ENCODE results near the gene CBFA2T3. TPM values are rescaled to one million over a fixed set of nuclear protein-coding genes. Genes with fewer than 3 reads are reported as not detected.
A peak's percentile ranks its signal among the peaks of the same experiment; 100 is the strongest.

Gene CBFA2T3
- total RNA-seq = 32.8 TPM

DNA sequence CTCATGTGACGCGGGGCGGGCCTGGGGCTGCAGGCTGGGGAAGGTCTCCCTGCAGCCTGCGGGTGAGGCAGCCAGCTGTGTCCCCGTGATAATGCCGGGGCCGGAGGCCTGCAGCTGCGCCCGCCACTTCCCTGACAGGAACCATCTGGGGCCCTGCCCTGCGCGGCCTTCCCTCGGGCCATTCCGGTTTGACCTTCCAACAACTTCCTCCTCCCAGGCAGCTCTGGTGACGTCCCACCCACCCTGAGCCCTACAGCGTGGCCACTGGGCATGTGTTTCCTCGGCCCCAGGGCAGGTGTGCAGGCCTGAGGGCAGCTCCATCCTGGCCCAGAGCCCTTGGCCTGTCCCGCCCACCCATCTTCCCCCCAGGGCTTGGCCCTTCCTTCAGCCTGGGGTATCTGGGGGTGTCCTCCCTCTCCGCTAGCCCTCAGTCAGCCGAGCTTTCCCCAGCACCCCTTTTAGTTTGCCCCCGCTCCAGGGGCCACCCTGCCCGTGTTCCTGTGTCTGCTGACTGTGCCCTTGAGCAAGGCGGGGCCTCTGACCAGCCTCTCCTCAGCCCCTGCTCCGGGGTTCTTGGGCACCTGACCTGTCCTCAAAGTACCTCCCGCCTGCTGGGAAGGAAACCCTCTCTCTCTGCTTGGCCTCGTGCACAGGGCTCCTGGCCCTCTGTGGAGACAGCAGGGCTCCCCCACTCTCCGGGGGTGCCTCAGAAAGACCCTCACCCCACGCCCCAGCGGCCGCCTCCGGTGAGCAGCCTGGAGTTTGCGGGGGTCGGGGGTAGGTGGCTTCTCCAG, at the start of gene CBFA2T3:
TSS of gene CBFA2T3 (minus strand) at position 190 of the 794 bp plus-strand sequence. CDS start 400 bp downstream, outside the sequence.
- intact Hi-C loops (cut with DNase I) = no loop called here
- Histone ChIP-seq H3K9me3 (no peaks in the 10 kb centered on the region), H3K4me3 (peak within 1 kb of the TSS in 1 of 2 donors; percentile 13), H3K27ac (no peak within 1 kb of the TSS), H3K36me3 (no peaks in the 10 kb centered on the region), H3K4me1 (no peaks in the 10 kb centered on the region), H3K27me3 (no peaks in the 10 kb centered on the region)
- peak; percentile 37 to 77 for DNase-seq (ENCODE audit: low spot score in 2 of 2)
- TF ChIP-seq, protein P1, sequence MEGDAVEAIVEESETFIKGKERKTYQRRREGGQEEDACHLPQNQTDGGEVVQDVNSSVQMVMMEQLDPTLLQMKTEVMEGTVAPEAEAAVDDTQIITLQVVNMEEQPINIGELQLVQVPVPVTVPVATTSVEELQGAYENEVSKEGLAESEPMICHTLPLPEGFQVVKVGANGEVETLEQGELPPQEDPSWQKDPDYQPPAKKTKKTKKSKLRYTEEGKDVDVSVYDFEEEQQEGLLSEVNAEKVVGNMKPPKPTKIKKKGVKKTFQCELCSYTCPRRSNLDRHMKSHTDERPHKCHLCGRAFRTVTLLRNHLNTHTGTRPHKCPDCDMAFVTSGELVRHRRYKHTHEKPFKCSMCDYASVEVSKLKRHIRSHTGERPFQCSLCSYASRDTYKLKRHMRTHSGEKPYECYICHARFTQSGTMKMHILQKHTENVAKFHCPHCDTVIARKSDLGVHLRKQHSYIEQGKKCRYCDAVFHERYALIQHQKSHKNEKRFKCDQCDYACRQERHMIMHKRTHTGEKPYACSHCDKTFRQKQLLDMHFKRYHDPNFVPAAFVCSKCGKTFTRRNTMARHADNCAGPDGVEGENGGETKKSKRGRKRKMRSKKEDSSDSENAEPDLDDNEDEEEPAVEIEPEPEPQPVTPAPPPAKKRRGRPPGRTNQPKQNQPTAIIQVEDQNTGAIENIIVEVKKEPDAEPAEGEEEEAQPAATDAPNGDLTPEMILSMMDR (IDR thresholded peaks at IDR 0.05) = no peak

GRCh38 chr16:89026121-89026612, 49.2 kb upstream of the CBFA2T3 start:
- no peak overlapping the region for H3K27ac ChIP-seq
- DNase-seq (ENCODE audit: low spot score in 2 of 2) = no peak
- TF ChIP-seq, protein P1 (IDR thresholded peaks at IDR 0.05) = no peak
- H3K36me3 ChIP-seq = no peaks in the 10 kb centered on the region
- intact Hi-C loops (cut with DNase I) = no loop called here
- peaks cover 8 to 14% of the 10 kb centered on the region in 2 donors for H3K9me3 ChIP-seq
- H3K4me3 ChIP-seq = no peak overlapping the region
- H3K4me1 ChIP-seq = no peaks in the 10 kb centered on the region
- no peaks in the 10 kb centered on the region for H3K27me3 ChIP-seq

DNA sequence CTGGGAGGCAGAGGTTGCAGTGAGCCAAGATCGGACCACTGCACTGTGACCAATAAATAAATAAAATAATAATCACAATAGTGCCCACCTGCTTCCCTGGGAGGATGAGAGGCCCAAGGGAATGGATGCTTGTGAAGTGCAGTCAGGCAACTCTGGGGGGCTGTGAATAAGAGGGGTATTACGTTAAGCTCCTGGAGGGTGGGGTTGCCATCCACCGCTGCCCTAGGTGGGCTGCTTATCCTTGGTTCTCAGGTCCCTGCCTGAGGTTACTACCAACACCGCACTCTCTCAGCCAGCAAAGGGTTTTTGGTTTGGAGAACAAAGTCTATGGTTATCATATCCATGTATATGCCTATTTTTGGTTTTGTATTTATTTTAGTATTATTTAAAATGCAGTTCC, 48.6 kb upstream of the CBFA2T3 start:
- Histone ChIP-seq H3K9me3 (peaks cover 8 to 14% of the 10 kb centered on the region in 2 donors), H3K36me3 (no peaks in the 10 kb centered on the region), H3K27me3 (no peaks in the 10 kb centered on the region), H3K4me1 (no peaks in the 10 kb centered on the region), H3K4me3 (no peak overlapping the region), H3K27ac (no peak overlapping the region)
- TF ChIP-seq, protein P1 (IDR thresholded peaks at IDR 0.05) = no peak
- intact Hi-C loops (cut with DNase I) = no loop called here
- DNase-seq (ENCODE audit: low spot score in 2 of 2) = no peak

- intact Hi-C loops (cut with DNase I) = no loop called here
- Histone ChIP-seq H3K36me3 (no peaks in the 10 kb centered on the region), H3K4me3 (no peak overlapping the region), H3K4me1 (no peaks in the 10 kb centered on the region), H3K27ac (no peak overlapping the region), H3K9me3 (peaks cover 8 to 14% of the 10 kb centered on the region in 2 donors), H3K27me3 (no peaks in the 10 kb centered on the region)
- DNase-seq (ENCODE audit: low spot score in 2 of 2) = no peak
- TF ChIP-seq, protein P1 (IDR thresholded peaks at IDR 0.05) = no peak
These were observed 47.6 kb upstream of the CBFA2T3 start for GRCh38 chr16:89024546-89025060.

- H3K4me1 ChIP-seq = no peaks in the 10 kb centered on the region
- H3K36me3 ChIP-seq = no peaks in the 10 kb centered on the region
- DNase-seq (ENCODE audit: low spot score in 2 of 2) = no peak
- peaks cover 8 to 14% of the 10 kb centered on the region in 2 donors for H3K9me3 ChIP-seq
- no peak overlapping the region for H3K27ac ChIP-seq
- intact Hi-C loops (cut with DNase I) = no loop called here
- TF ChIP-seq, protein P1 (IDR thresholded peaks at IDR 0.05) = no peak
- H3K4me3 ChIP-seq = no peak overlapping the region
- H3K27me3 ChIP-seq = no peaks in the 10 kb centered on the region
These were observed 46.9 kb upstream of the CBFA2T3 start for GRCh38 chr16:89023621-89024511.
